Heart right ventricle (tissue), 16 donors: Measurements from ENCODE around the gene KCNMB2. TPM values are rescaled to one million over a fixed set of nuclear protein-coding genes. Genes with fewer than 3 reads are reported as not detected.

Source experiments
- ATAC-seq, 8 donors: fragments of 200-7000 bp; cut with Tn5 transposase; one replicate each; pipeline ENCODE4 v1.9.1; 2020; ENCODE audit warnings: mild to moderate bottlenecking in 8 of 8, moderate library complexity in 8 of 8, moderate number of reproducible peaks in 1 of 8
- DNase-seq, 2 donors: peaks; one replicate each; pipeline ENCODE4 v3.0.0-alpha.2; 2020
- H3K27ac ChIP-seq, 10 donors: fragments of 200-600 bp; sonication (generic) in 2 of 10; one replicate each; pipeline versions ENCODE4 v1.5.0 to v1.8.0; 2020 to 2022; ENCODE audit warnings: mild to moderate bottlenecking in 3 of 10
- H3K27me3 ChIP-seq, 7 donors: fragments of 200-600 bp; one replicate each; pipeline ENCODE4 v1.8.0; 2021 to 2022; ENCODE audit warnings: mild to moderate bottlenecking in 2 of 7
- H3K36me3 ChIP-seq, 9 donors: fragments of 200-600 bp; sonication (generic) in 1 of 9; one replicate each; pipeline versions ENCODE4 v1.5.0 to v1.8.0; 2020 to 2022; ENCODE audit warnings: mild to moderate bottlenecking in 2 of 9
- H3K4me1 ChIP-seq, 9 donors: fragments of 200-600 bp; sonication (generic) in 1 of 9; one replicate each; pipeline versions ENCODE4 v1.5.0 to v1.8.0; 2020 to 2022; ENCODE audit warnings: mild to moderate bottlenecking in 4 of 9
- H3K4me3 ChIP-seq, 10 donors: fragments of 200-600 bp; sonication (generic) in 2 of 10; one replicate each; pipeline versions ENCODE4 v1.5.0 to v1.8.0; 2020 to 2022; ENCODE audit warnings: mild to moderate bottlenecking in 7 of 10, moderate library complexity in 2 of 10
- H3K9me3 ChIP-seq, 11 donors: fragments of 200-600 bp in 10 of 11; sonication (generic) in 2 of 11; one replicate each; pipeline versions ENCODE4 v1.5.0 to v1.8.0; 2013 to 2022; ENCODE audit warnings: mild to moderate bottlenecking in 2 of 11, control low read depth in 1 of 11, moderate library complexity in 1 of 11
- WGBS, 2 donors: extraction: QIAGEN DNeasy Blood & Tissue Kit; methylation state at CpG; one replicate each; pipeline ENCODE4 v1.1.7; 2013; ENCODE audit warnings: inconsistent platforms in 1 of 2; 5-methylcytosine and 5-hydroxymethylcytosine counted together
- intact Hi-C, 10 donors: fragments of 100-400 bp; cut with DNase I; formaldehyde crosslinking; loops; one replicate each; pipeline versions ENCODE4 v1.11.1 to v1.14.2; 2022
- polyA plus RNA-seq, 2 donors: library from polyadenylated mRNA; stranded (reverse); fragments of 200-250 nt; gene quantifications; one replicate each; pipeline ENCODE4 v1.2.3, GENCODE V29; 2013
- total RNA-seq, 10 donors: library from RNA; stranded (reverse); fragmentation: NEBNext Ultra II Directional in 3 of 10; extraction: Animal tissue kit (Norgen Biotek cat#: 25700) in 3 of 10; gene quantifications; one replicate each; pipeline versions ENCODE4 v1.2.1 to v1.2.4, GENCODE V29; 2021 to 2023
- TF ChIP-seq, protein P1 (sequence below), 9 donors: fragments of 200-600 bp; sonication (generic) in 2 of 9; IDR thresholded peaks; one replicate each; pipeline versions ENCODE4 v1.5.0 to v1.8.0; 2021 to 2022; ENCODE audit warnings: antibody characterized with exemption in 9 of 9, mild to moderate bottlenecking in 5 of 9, moderate library complexity in 1 of 9
- donor health status: Arrhythmogenic right ventricular cardiomyopathy.
- donor health status: ischemic (EF 13 %, LVEDD 7.1; RV severe dilation, severe dysfunction).
- donor health status: healthy with polysubstance abuse.
- donor health status: DM: no; HTN: yes; CAD: no.
- donor health status: DM: no; HTN: no; CAD: no.
- donor health status: ischemic (EF 25% LVEDD 6.9; RV normal size, moderate dysfunction).
- donor health status: ischemic (EF 25% LVEDD 5.7; RV mildly dilated, moderate dysfunction).
- donor health status: healthy.
- donor health status: DM: yes; HTN: yes; CAD: no.
- donor health status: Ischemic cardiomyopathy.
- donor health status: ischemic (EF 35%, LVEDD 5.7; RV mildly dilated, moderate dysfunction).
- donor health status: nonischemic (EF 11% LVEDD 7.7; RV severe dilation, severe dysfunction).
- donor health status: DM: yes; HTN: yes; CAD: no.
- donor health status: PGD.
- donor health status: ischemic (EF 29% LVEDD 5.4; RV normal size, mild dysfunction).
- donor health status: nonischemic (EF 23%, LVEDD 6.1; RV moderate dilation, normal function).

Gene KCNMB2
- total and polyA plus RNA-seq, 12 donors: 0.55 to 9.2 (median 3.6) TPM

DNA sequence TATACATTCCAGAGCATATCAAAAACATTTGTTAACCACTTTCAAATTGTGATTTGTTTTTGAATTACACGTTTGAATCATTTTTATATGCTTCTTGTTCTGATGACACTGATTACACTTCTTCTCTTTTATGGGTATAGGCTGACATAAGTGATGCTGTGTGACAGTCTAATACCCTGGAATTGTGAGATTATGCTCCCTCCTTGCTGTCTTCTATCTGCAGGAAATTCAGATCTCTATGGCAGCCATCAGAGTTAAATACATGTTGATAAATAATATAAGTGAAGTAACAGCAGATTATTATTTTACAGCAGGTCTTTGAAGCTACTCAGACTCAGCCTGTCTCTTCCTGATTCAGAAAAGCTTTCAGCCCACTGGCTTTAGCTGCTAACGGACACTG lies 286.5 kb downstream of the KCNMB2 start:
- intact Hi-C loops: loop anchor here in 1 of 10 donors (2.0 kb wide), 1 partner anchor 24 kb away; no protein-coding TSS in a partner anchor
- no peaks in the 10 kb centered on the region for H3K9me3 ChIP-seq
- peaks cover 3 to 34% (median 12%) of the 10 kb centered on the region in 9 donors for H3K4me1 ChIP-seq
- ATAC-seq (no peak), DNase-seq (no peak)
- no peaks in the 10 kb centered on the region for H3K27me3 ChIP-seq
- WGBS, 2 donors: 58 to 60% methylated on average over 2 of the region's 2 CpGs
- H3K36me3 ChIP-seq: no peaks in the 10 kb centered on the region
- H3K27ac ChIP-seq: peak overlapping the region in 9 of 10 donors; percentile 4 to 76 (median 60)
- H3K4me3 ChIP-seq: no peak overlapping the region
- TF ChIP-seq, protein P1, sequence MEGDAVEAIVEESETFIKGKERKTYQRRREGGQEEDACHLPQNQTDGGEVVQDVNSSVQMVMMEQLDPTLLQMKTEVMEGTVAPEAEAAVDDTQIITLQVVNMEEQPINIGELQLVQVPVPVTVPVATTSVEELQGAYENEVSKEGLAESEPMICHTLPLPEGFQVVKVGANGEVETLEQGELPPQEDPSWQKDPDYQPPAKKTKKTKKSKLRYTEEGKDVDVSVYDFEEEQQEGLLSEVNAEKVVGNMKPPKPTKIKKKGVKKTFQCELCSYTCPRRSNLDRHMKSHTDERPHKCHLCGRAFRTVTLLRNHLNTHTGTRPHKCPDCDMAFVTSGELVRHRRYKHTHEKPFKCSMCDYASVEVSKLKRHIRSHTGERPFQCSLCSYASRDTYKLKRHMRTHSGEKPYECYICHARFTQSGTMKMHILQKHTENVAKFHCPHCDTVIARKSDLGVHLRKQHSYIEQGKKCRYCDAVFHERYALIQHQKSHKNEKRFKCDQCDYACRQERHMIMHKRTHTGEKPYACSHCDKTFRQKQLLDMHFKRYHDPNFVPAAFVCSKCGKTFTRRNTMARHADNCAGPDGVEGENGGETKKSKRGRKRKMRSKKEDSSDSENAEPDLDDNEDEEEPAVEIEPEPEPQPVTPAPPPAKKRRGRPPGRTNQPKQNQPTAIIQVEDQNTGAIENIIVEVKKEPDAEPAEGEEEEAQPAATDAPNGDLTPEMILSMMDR (IDR thresholded peaks at IDR 0.05): no peak

DNA sequence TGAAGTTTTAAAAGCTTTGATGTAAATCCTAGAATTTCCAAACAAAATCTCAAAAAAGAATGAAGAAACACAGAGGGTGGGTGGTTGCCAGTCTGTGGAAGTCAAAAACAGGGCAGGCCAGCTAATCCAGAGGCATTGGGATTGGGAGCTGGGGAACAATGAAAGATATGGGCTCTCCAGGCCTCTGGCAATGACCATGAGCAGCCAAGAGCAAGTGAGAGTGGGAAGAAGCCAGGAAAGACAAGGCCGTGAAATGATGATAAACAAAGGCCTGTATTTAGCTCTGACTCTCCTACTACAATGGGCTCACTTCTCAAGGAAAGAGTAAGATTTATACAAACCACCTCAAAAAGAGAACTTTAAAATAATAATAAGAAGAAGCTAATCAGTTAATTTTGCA lies 286.9 kb downstream of the KCNMB2 start:
- 16 to 18% methylated on average over 1 of the region's 1 CpG for WGBS, 2 donors

DNA sequence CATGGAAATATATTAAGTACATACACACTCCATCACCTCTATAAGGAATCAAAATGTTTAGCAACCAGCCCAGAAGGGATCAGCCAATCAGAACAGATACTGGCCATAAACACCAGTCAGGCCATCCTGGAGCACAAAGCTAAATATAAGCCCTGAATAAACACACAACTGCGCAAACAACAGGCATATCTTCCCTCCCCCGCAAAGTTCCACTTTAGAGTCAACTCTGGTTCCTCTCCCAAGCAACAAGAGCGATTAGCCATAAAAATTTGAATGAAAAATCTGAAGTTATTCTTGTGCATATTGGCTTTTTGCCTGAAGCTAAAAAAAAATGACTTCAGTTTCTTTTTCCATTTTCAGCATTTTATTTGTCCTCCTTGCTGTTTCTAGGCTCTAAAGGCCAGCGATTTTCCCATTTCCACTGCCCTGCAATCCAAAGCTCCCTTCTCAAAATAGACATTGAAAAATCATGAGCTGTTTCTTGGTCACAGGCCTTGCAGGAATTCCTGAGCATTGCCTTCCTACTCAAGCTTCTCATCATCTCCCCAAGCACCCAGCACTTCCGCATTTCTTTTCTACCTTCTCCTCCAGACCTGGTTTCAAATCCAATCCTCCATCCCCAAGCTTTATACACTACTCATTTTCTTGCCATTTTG lies 287.5 kb downstream of the KCNMB2 start:
- Histone ChIP-seq H3K4me1 (peaks cover 3 to 34% (median 12%) of the 10 kb centered on the region in 9 donors), H3K27me3 (no peaks in the 10 kb centered on the region), H3K9me3 (no peaks in the 10 kb centered on the region), H3K36me3 (no peaks in the 10 kb centered on the region), H3K4me3 (no peak overlapping the region), H3K27ac (peak overlapping the region; percentile 4 to 76 (median 56))
- DNase-seq (peak in 1 of 2 donors; percentile 47), ATAC-seq (peak in 7 of 8 donors; percentile 62 to 93 (median 80))
- intact Hi-C loops: loop anchor here in 1 of 10 donors (2.0 kb wide), 1 partner anchor 23 kb away; no protein-coding TSS in a partner anchor
- 47 to 55% methylated on average over 5 of the region's 5 CpGs for WGBS, 2 donors
- TF ChIP-seq, protein P1 (IDR thresholded peaks at IDR 0.05): no peak

More for the DNA sequence above, 286.9 kb downstream of the KCNMB2 start:
- TF ChIP-seq, protein P1 (IDR thresholded peaks at IDR 0.05): no peak
- Histone ChIP-seq H3K4me1 (peaks cover 3 to 34% (median 12%) of the 10 kb centered on the region in 9 donors), H3K27me3 (no peaks in the 10 kb centered on the region), H3K9me3 (no peaks in the 10 kb centered on the region), H3K4me3 (no peak overlapping the region), H3K36me3 (no peaks in the 10 kb centered on the region), H3K27ac (peak overlapping the region in 9 of 10 donors; percentile 4 to 76 (median 60))
- ATAC-seq (peak; percentile 37 to 77 (median 54)), DNase-seq (peak in 1 of 2 donors; percentile 11)
- intact Hi-C loops: loop anchor here in 1 of 10 donors (2.0 kb wide), 1 partner anchor 24 kb away; no protein-coding TSS in a partner anchor

DNA sequence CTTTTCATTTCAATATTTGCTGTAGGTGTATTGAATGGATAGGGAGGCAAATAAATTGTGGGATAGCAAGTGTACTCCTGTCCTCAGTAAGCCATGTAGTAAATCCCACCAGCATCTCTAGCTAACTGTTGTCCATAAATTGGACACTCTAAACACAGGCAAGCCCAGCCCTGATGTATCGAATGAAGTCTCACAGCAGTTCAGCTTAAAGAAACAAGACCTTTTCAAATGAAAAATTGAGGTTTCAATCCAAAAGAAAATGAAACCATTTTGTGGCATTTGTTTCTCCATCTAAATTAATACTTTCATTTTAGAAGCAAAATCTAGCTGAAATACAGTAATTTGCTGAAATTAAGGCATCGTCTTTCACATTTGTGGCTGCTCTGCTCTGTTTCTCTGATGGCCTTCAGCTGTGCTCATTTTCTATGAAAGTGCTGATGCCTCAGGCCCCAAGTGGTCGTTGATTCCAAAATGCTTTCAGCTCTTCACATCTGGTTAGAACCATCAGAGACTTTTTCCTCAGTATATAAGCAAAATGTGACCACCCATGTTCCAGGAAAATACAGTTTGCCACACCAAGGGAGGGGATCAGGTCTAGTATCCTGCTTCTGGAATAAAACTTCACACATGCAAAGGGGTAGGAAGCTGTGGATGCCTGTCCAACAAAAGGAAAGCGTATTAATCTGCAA lies 290.3 kb downstream of the KCNMB2 start:
- H3K9me3 ChIP-seq: no peaks in the 10 kb centered on the region
- peaks cover 3 to 21% (median 11%) of the 10 kb centered on the region in 9 donors for H3K4me1 ChIP-seq
- H3K27ac ChIP-seq: no peak overlapping the region
- H3K4me3 ChIP-seq: no peak overlapping the region
- ATAC-seq: no peak
- no peak for DNase-seq
- WGBS, 2 donors: 47 to 58% methylated on average over 4 of the region's 4 CpGs
- TF ChIP-seq, protein P1 (IDR thresholded peaks at IDR 0.05): no peak
- intact Hi-C loops: no loop called here
- H3K36me3 ChIP-seq: no peaks in the 10 kb centered on the region
- no peaks in the 10 kb centered on the region for H3K27me3 ChIP-seq
